ENCODE data around the gene DOCK10. TPM values are rescaled to one million over a fixed set of nuclear protein-coding genes. Genes with fewer than 3 reads are reported as not detected.

DOCK10 gene
- total RNA-seq, 1 donor from 2014 or later: 30.9 TPM

DNA sequence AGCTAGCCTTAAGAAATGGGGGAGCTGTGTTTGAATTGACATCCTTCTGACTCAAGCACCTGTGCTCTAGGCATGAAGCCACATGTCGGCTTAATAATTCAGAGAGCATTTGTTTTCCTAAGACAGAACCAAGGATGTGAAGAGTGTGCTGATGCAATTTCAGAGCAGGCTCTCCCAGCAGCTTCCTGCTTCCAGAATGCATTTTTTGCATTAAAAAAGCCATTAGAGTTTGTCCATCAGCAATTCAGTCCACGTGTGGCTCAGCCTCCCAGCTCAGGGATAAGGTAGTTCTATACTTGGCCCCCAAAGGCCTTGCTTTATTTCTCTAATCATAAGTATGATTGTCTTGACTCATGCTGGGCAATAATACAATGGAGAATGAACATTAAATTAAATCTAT, 37.7 kb downstream of the DOCK10 start:
- intact Hi-C loops (cut with DNase I): loop anchor here (5.0 kb wide), 3 partner anchors 122 to 197 kb away; no protein-coding TSS in a partner anchor

DNA sequence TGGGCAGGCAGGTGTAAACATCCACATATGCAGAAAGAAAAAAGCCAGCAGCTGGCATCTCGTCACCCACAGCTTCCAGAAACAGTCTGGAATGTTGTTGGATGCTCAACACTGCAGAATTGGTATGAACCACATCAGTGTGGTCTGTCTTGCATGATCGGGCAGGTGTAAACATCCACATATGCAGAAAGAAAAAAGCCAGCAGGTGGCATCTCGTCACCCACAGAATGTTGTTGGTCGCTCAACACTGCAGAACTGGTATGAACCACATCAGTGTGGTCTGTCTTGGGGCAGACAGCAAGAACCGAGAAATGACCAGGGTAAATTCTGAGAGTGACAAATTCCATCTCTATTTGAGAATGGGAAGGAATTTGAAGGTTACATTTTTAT, 39.6 kb downstream of the DOCK10 start:
- intact Hi-C loops (cut with DNase I): loop anchor here (5.0 kb wide), 3 partner anchors 120 to 195 kb away; no protein-coding TSS in a partner anchor
- Histone ChIP-seq H3K36me3 (no peaks in the 10 kb centered on the region), H3K27me3 (no peaks in the 10 kb centered on the region), H3K4me1 (peaks cover 0 to 15% of the 10 kb centered on the region in 2 donors), H3K27ac (no peak overlapping the region), H3K4me3 (no peak overlapping the region), H3K9me3 (no peaks in the 10 kb centered on the region)
- no peak for DNase-seq (ENCODE audit: low spot score in 2 of 2)
- TF ChIP-seq CTCF (IDR thresholded peaks at IDR 0.05): no peak

More for the DNA sequence above, 37.7 kb downstream of the DOCK10 start:
- Histone ChIP-seq H3K36me3 (no peaks in the 10 kb centered on the region), H3K27ac (no peak overlapping the region), H3K4me3 (no peak overlapping the region), H3K4me1 (peaks cover 0 to 7% of the 10 kb centered on the region in 2 donors), H3K27me3 (no peaks in the 10 kb centered on the region), H3K9me3 (no peaks in the 10 kb centered on the region)
- DNase-seq (ENCODE audit: low spot score in 2 of 2): no peak
- TF ChIP-seq CTCF (IDR thresholded peaks at IDR 0.05): no peak

DNA sequence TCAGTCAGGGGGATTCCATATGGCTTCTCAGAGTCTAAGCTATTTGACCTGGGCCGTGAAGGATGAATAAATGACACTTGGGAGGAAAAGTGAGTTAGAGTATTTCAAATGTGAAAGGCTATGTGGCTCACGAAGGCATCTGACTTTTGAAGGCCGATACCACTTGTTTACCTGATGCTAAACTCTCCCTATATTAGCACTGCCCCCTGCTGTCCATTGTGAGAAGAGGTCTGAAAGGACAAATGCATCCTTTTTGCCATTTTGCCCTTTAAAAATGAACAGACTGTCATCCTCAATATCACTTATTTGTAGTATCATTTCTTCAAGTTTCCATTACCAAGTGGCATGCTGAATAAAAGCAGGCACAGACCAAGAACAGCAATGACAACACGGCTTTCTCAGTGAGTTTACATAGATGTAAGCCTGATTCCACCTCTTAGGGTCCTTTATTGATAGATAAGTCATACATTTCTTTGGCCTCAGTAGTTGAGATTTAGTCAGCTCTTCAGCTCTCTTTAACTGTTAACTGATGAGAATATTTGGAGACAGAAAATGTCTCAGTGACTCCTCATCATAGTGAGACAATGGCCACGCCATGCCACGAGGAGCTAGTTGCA, 40.1 kb downstream of the DOCK10 start:
- peak; percentile 69 to 88 (median 76) for TF ChIP-seq CTCF (IDR thresholded peaks at IDR 0.05)
- H3K36me3 ChIP-seq: no peaks in the 10 kb centered on the region
- no peak overlapping the region for H3K27ac ChIP-seq
- intact Hi-C loops (cut with DNase I): loop anchor here (5.0 kb wide), 3 partner anchors 120 to 195 kb away; no protein-coding TSS in a partner anchor
- H3K27me3 ChIP-seq: no peaks in the 10 kb centered on the region
- no peaks in the 10 kb centered on the region for H3K9me3 ChIP-seq
- H3K4me3 ChIP-seq: no peak overlapping the region
- peaks cover 0 to 15% of the 10 kb centered on the region in 2 donors for H3K4me1 ChIP-seq
- DNase-seq (ENCODE audit: low spot score in 2 of 2): peak in 1 of 2 donors; percentile 79

GRCh38 chr2:224999754-225000153, 42.5 kb downstream of the DOCK10 start:
- Histone ChIP-seq H3K4me1 (peaks cover 0 to 15% of the 10 kb centered on the region in 2 donors), H3K27ac (no peak overlapping the region), H3K36me3 (no peaks in the 10 kb centered on the region), H3K27me3 (no peaks in the 10 kb centered on the region), H3K9me3 (no peaks in the 10 kb centered on the region), H3K4me3 (no peak overlapping the region)
- no peak for TF ChIP-seq CTCF (IDR thresholded peaks at IDR 0.05)
- DNase-seq (ENCODE audit: low spot score in 2 of 2): no peak
- intact Hi-C loops (cut with DNase I): loop anchor here (5.0 kb wide), 3 partner anchors 117 to 192 kb away; no protein-coding TSS in a partner anchor

- Histone ChIP-seq H3K9me3 (no peaks in the 10 kb centered on the region), H3K27me3 (no peaks in the 10 kb centered on the region), H3K4me3 (no peak overlapping the region), H3K4me1 (peaks cover 0 to 15% of the 10 kb centered on the region in 2 donors), H3K27ac (no peak overlapping the region), H3K36me3 (no peaks in the 10 kb centered on the region)
- no peak for TF ChIP-seq CTCF (IDR thresholded peaks at IDR 0.05)
- intact Hi-C loops (cut with DNase I): no loop called here
- DNase-seq (ENCODE audit: low spot score in 2 of 2): no peak
Measured at GRCh38 chr2:224999321-224999720, 42.9 kb downstream of the DOCK10 start.
